HG03558 (cell line): ENCODE measurements around the gene TNK1.

ENCODE experiments used
- ATAC-seq: cut with Tn5 transposase; IDR thresholded peaks from one replicate; pipeline ENCODE4 v1.9.1; 2021; ENCODE audit warnings: moderate number of reproducible peaks; ENCODE audit not compliant: unreplicated experiment; ENCODE audit errors: extremely low read depth

The TNK1 gene

GRCh38 chr17:7408252-7408727, 27.4 kb downstream of the TNK1 start:
- no peak for ATAC-seq

- no peak for ATAC-seq
These were observed 28.0 kb downstream of the TNK1 start for GRCh38 chr17:7408863-7409262.

- ATAC-seq: no peak
These were observed 28.8 kb downstream of the TNK1 start for GRCh38 chr17:7409716-7410115.

- no peak for ATAC-seq
These were observed 29.9 kb downstream of the TNK1 start for GRCh38 chr17:7410634-7411426.

- ATAC-seq: no peak
These were observed 30.5 kb downstream of the TNK1 start for GRCh38 chr17:7411427-7411750.

GRCh38 chr17:7413346-7413985, 32.6 kb downstream of the TNK1 start:
- no peak for ATAC-seq

GRCh38 chr17:7414837-7415236, 33.9 kb downstream of the TNK1 start:
- no peak for ATAC-seq

GRCh38 chr17:7415784-7416183, 34.9 kb downstream of the TNK1 start:
- no peak for ATAC-seq

- ATAC-seq: no peak
These were observed 35.4 kb downstream of the TNK1 start for GRCh38 chr17:7416323-7416722.

GRCh38 chr17:7417056-7417655, 36.3 kb downstream of the TNK1 start:
- no peak for ATAC-seq

GRCh38 chr17:7418472-7419152, 37.7 kb downstream of the TNK1 start:
- no peak for ATAC-seq

GRCh38 chr17:7419819-7420610, 39.1 kb downstream of the TNK1 start, which contains the start of gene SPEM1:
Gene SPEM1 (plus strand): TSS chr17:7420324. CDS start chr17:7420385, 61 bp downstream.
- ATAC-seq: no peak

GRCh38 chr17:7421186-7421585, 40.3 kb downstream of the TNK1 start:
- ATAC-seq: no peak

- ATAC-seq: no peak
These were observed 42.8 kb downstream of the TNK1 start for GRCh38 chr17:7423679-7424078.

GRCh38 chr17:7425316-7425715, 44.4 kb downstream of the TNK1 start, which contains the start of gene SPEM2:
Gene SPEM2 (plus strand): TSS chr17:7425616. CDS start chr17:7425689, 73 bp downstream.
- no peak for ATAC-seq

- ATAC-seq: no peak
These were observed 44.9 kb downstream of the TNK1 start for GRCh38 chr17:7425756-7426155.

GRCh38 chr17:7426203-7426863, 45.4 kb downstream of the TNK1 start:
- no peak for ATAC-seq

- ATAC-seq: no peak
These were observed 46.1 kb downstream of the TNK1 start for GRCh38 chr17:7426896-7427489.

- no peak for ATAC-seq
These were observed 46.7 kb downstream of the TNK1 start for GRCh38 chr17:7427549-7427948.
